DOHH2 (cell line): ENCODE data around the gene SOX5.

Source experiments
- H3F3A ChIP-seq: fragments of 200-600 bp; sonication (generic), shearing (Covaris generic); 2 replicates; pipeline ENCODE4 v1.6.0; 2016; ENCODE audit warnings: antibody characterized with exemption, mild to moderate bottlenecking; ENCODE audit not compliant: control insufficient read depth, insufficient read depth
- H3K27ac ChIP-seq: fragments of 200-600 bp; sonication (generic); 2 replicates; pipeline ENCODE4 v1.5.1; 2014; ENCODE audit warnings: low read depth, mild to moderate bottlenecking, low read length, moderate library complexity
- H3K27me3 ChIP-seq: fragments of 200-600 bp; sonication (generic); 2 replicates; pipeline ENCODE4 v1.6.1; 2014; ENCODE audit warnings: mild to moderate bottlenecking, low read length, mixed read lengths; ENCODE audit not compliant: control insufficient read depth
- H3K36me3 ChIP-seq: fragments of 200-600 bp; sonication (generic); 2 replicates; pipeline ENCODE4 v1.6.1; 2014; ENCODE audit warnings: mild to moderate bottlenecking, low read length, moderate library complexity, mixed read lengths; ENCODE audit not compliant: control insufficient read depth
- H3K4me1 ChIP-seq: fragments of 200-600 bp; sonication (generic); 2 replicates; pipeline ENCODE4 v1.6.1; 2014; ENCODE audit warnings: mild to moderate bottlenecking, low read length, mixed read lengths; ENCODE audit not compliant: control insufficient read depth
- H3K4me2 ChIP-seq: fragments of 200-600 bp; sonication (generic); 2 replicates; pipeline ENCODE4 v1.6.0; 2014; ENCODE audit warnings: mild to moderate bottlenecking, low read length, moderate library complexity
- H3K4me3 ChIP-seq: fragments of 200-600 bp; sonication (generic); 2 replicates; pipeline ENCODE4 v1.5.1; 2014; ENCODE audit warnings: mild to moderate bottlenecking, low read length, mixed read lengths
- H3K79me2 ChIP-seq: fragments of 200-600 bp; sonication (generic); 2 replicates; pipeline ENCODE4 v1.6.1; 2014; ENCODE audit warnings: mild to moderate bottlenecking, low read length, mixed read lengths; ENCODE audit not compliant: control insufficient read depth
- H3K9me2 ChIP-seq: fragments of 200-600 bp; sonication (generic); replicated peaks from 2 replicates; pipeline ENCODE4 v1.6.1; 2014; ENCODE audit warnings: mild to moderate bottlenecking, low read length, mixed read lengths; ENCODE audit not compliant: control insufficient read depth
- H3K9me3 ChIP-seq: fragments of 200-600 bp; sonication (generic); 2 replicates; pipeline ENCODE4 v1.6.1; 2014; ENCODE audit warnings: antibody characterized with exemption, low read length, mixed read lengths; ENCODE audit not compliant: control insufficient read depth, insufficient read depth
- H4K20me1 ChIP-seq: fragments of 200-600 bp; sonication (generic); 2 replicates; pipeline ENCODE4 v1.6.0; 2014; ENCODE audit warnings: low read depth, mild to moderate bottlenecking, antibody characterized with exemption, low read length, moderate library complexity; ENCODE audit not compliant: control insufficient read depth, insufficient read depth
- EZH2phosphoT487 ChIP-seq: fragments of 200-600 bp; sonication (generic); IDR thresholded peaks from 2 replicates; pipeline ENCODE4 v1.6.1; 2017; ENCODE audit warnings: borderline replicate concordance, mild to moderate bottlenecking, antibody characterized with exemption, low read length, moderate library complexity, mixed read lengths
- TF ChIP-seq, protein P1 (sequence below): fragments of 200-600 bp; sonication (generic); IDR thresholded peaks from one replicate; pipeline ENCODE4 v1.5.1; 2014; ENCODE audit warnings: antibody characterized with exemption, mild to moderate bottlenecking, low read depth, low read length; ENCODE audit not compliant: poor library complexity, severe bottlenecking

SOX5 gene

DNA sequence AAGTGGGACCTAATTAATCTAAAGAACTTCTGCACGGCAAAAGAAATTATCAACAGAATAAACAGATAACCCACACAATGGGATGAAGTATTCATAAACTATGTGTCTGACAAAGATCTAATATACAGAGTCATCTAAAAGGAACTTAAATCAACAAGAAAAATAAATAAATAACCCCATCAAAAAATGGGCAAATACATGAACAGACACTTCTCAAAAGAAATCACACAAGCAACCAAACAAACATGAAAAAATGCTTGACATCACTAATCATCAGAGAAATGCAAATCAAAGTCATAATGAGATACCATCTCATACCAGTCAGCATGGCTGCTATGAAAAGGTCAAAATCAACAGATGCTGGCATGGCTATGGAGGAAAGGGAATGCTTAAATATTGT is 466.9 kb downstream of the SOX5 start:
- Histone ChIP-seq H4K20me1 (no peaks in the 10 kb centered on the region), H3K4me1 (no peaks in the 10 kb centered on the region), H3K4me3 (no peak overlapping the region), H3K27ac (no peak overlapping the region), H3F3A (no peaks in the 10 kb centered on the region), H3K4me2 (no peak overlapping the region), H3K27me3 (no peaks in the 10 kb centered on the region), H3K79me2 (no peaks in the 10 kb centered on the region), H3K36me3 (no peaks in the 10 kb centered on the region), H3K9me2 (no peaks in the 10 kb centered on the region), H3K9me3 (no peaks in the 10 kb centered on the region)
- TF ChIP-seq, protein P1, sequence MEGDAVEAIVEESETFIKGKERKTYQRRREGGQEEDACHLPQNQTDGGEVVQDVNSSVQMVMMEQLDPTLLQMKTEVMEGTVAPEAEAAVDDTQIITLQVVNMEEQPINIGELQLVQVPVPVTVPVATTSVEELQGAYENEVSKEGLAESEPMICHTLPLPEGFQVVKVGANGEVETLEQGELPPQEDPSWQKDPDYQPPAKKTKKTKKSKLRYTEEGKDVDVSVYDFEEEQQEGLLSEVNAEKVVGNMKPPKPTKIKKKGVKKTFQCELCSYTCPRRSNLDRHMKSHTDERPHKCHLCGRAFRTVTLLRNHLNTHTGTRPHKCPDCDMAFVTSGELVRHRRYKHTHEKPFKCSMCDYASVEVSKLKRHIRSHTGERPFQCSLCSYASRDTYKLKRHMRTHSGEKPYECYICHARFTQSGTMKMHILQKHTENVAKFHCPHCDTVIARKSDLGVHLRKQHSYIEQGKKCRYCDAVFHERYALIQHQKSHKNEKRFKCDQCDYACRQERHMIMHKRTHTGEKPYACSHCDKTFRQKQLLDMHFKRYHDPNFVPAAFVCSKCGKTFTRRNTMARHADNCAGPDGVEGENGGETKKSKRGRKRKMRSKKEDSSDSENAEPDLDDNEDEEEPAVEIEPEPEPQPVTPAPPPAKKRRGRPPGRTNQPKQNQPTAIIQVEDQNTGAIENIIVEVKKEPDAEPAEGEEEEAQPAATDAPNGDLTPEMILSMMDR = no peak
- no peak for TF ChIP-seq EZH2phosphoT487
